GF-D8 (cell line): ENCODE results near the gene PRDM16.

Experiments used
- DNase-seq: peaks from one replicate; lab custom pipeline; 2025; lab: John Stamatoyannopoulos, UW

PRDM16 gene

GRCh38 chr1:3373175-3373574, 304.2 kb downstream of the PRDM16 start:
- DNase-seq: no peak

- no peak for DNase-seq
Observed at GRCh38 chr1:3373700-3374405, 304.9 kb downstream of the PRDM16 start.

- DNase-seq: no peak
Observed at GRCh38 chr1:3375245-3375644, 306.2 kb downstream of the PRDM16 start.

- no peak for DNase-seq
Observed at GRCh38 chr1:3377166-3377565, 308.2 kb downstream of the PRDM16 start.

GRCh38 chr1:3377604-3378279, 308.7 kb downstream of the PRDM16 start:
- no peak for DNase-seq

- DNase-seq: no peak
Observed at GRCh38 chr1:3378411-3379208, 309.6 kb downstream of the PRDM16 start.

GRCh38 chr1:3379934-3380333, 310.9 kb downstream of the PRDM16 start:
- no peak for DNase-seq

GRCh38 chr1:3380469-3380868, 311.5 kb downstream of the PRDM16 start:
- DNase-seq: no peak

- DNase-seq: no peak
Observed at GRCh38 chr1:3381901-3382300, 312.9 kb downstream of the PRDM16 start.

- no peak for DNase-seq
Observed at GRCh38 chr1:3382326-3383057, 313.5 kb downstream of the PRDM16 start.

GRCh38 chr1:3383679-3384078, 314.7 kb downstream of the PRDM16 start:
- no peak for DNase-seq

- DNase-seq: no peak
Observed at GRCh38 chr1:3384407-3384806, 315.4 kb downstream of the PRDM16 start.

GRCh38 chr1:3386205-3387002, 317.4 kb downstream of the PRDM16 start:
- no peak for DNase-seq

GRCh38 chr1:3387401-3387800, 318.4 kb downstream of the PRDM16 start:
- DNase-seq: no peak

GRCh38 chr1:3389093-3389833, 320.3 kb downstream of the PRDM16 start:
- DNase-seq: no peak

- no peak for DNase-seq
Observed at GRCh38 chr1:3390291-3390690, 321.3 kb downstream of the PRDM16 start.

GRCh38 chr1:3391711-3392110, 322.7 kb downstream of the PRDM16 start:
- DNase-seq: no peak

- no peak for DNase-seq
Observed at GRCh38 chr1:3393024-3393986, 324.3 kb downstream of the PRDM16 start.
